SJCRH30 (cell line): ENCODE data around the gene RHOH. TPM values are rescaled to one million over a fixed set of nuclear protein-coding genes. Genes with fewer than 3 reads are reported as not detected.
"Not testable (repeated sequence)": the region's sequence is repeated elsewhere in the genome, so short reads cannot be mapped to it uniquely, and the experiment has no call there.

Source experiments
- DNase-seq, 2 experiments: peaks; one replicate each; pipeline ENCODE4 v3.0.0-alpha.2; 2015 to 2020
- H3K27ac ChIP-seq: fragments of 250-450 bp; sonication (Bioruptor Pico); 2 replicates; pipeline ENCODE4 v1.5.1; 2020; ENCODE audit warnings: mild to moderate bottlenecking, moderate library complexity
- H3K27me3 ChIP-seq: fragments of 250-450 bp; sonication (Bioruptor Pico); 2 replicates; pipeline ENCODE4 v1.5.1; 2020; ENCODE audit warnings: mild to moderate bottlenecking, moderate library complexity
- H3K36me3 ChIP-seq: fragments of 250-450 bp; sonication (Bioruptor Pico); 2 replicates; pipeline ENCODE4 v1.5.1; 2020; ENCODE audit warnings: mild to moderate bottlenecking, moderate library complexity
- H3K4me1 ChIP-seq: fragments of 250-450 bp; sonication (Bioruptor Pico); 2 replicates; pipeline ENCODE4 v1.5.1; 2020; ENCODE audit warnings: mild to moderate bottlenecking, moderate library complexity
- H3K4me3 ChIP-seq: fragments of 250-450 bp; sonication (Bioruptor Pico); 2 replicates; pipeline ENCODE4 v1.5.1; 2020; ENCODE audit warnings: mild to moderate bottlenecking, moderate library complexity
- H3K9me3 ChIP-seq: fragments of 250-450 bp; sonication (Bioruptor Pico); replicated peaks from 2 replicates; pipeline ENCODE4 v1.5.1; 2020; ENCODE audit warnings: mild to moderate bottlenecking, moderate library complexity
- total RNA-seq: library from RNA; depleted of rRNA; stranded (reverse); fragments of >200 nt; shearing (Covaris generic); gene quantifications from 2 replicates; pipeline ENCODE4 v1.2.3, GENCODE V29; 2014

The RHOH gene
- total RNA-seq, 1 experiment from 2014 or later, result not detected

GRCh38 chr4:40264497-40264896 lies 67.7 kb downstream of the RHOH start:
- Histone ChIP-seq H3K36me3 (no peaks in the 10 kb centered on the region), H3K9me3 (no peaks in the 10 kb centered on the region), H3K4me3 (no peak overlapping the region), H3K27ac (no peak overlapping the region), H3K27me3 (no peaks in the 10 kb centered on the region), H3K4me1 (peaks cover 6% of the 10 kb centered on the region; the same call in 1 of the 2 replicates)
- peak in 1 of 2 experiments; percentile 40 for DNase-seq

- Histone ChIP-seq H3K36me3 (no peaks in the 10 kb centered on the region), H3K4me1 (peaks cover 6% of the 10 kb centered on the region; the same call in 1 of the 2 replicates), H3K9me3 (no peaks in the 10 kb centered on the region), H3K4me3 (peak overlapping the region; percentile 17), H3K27ac (peak overlapping the region; percentile 57), H3K27me3 (no peaks in the 10 kb centered on the region)
- peak; percentile 85 to 91 for DNase-seq
Measured at GRCh38 chr4:40264995-40265909, 68.4 kb downstream of the RHOH start.

- no peak overlapping the region for H3K4me3 ChIP-seq
- H3K4me1 ChIP-seq, result peaks cover 6% of the 10 kb centered on the region; the same call in 1 of the 2 replicates
- peak overlapping the region; percentile 57; the same call in 1 of the 2 replicates for H3K27ac ChIP-seq
- DNase-seq, result no peak
- no peaks in the 10 kb centered on the region for H3K27me3 ChIP-seq
- no peaks in the 10 kb centered on the region for H3K9me3 ChIP-seq
- no peaks in the 10 kb centered on the region for H3K36me3 ChIP-seq
Measured at GRCh38 chr4:40265910-40266274, 69.1 kb downstream of the RHOH start.

GRCh38 chr4:40269133-40269532 lies 72.3 kb downstream of the RHOH start:
- H3K27ac ChIP-seq, result no peak overlapping the region
- DNase-seq, result no peak

GRCh38 chr4:40270609-40271008 lies 73.8 kb downstream of the RHOH start:
- Histone ChIP-seq H3K27ac (no peak overlapping the region), H3K4me3 (no peak overlapping the region), H3K9me3 (no peaks in the 10 kb centered on the region), H3K4me1 (no peaks in the 10 kb centered on the region), H3K27me3 (no peaks in the 10 kb centered on the region), H3K36me3 (no peaks in the 10 kb centered on the region)
- no peak for DNase-seq

More at GRCh38 chr4:40269133-40269532, 72.3 kb downstream of the RHOH start:
- no peak overlapping the region for H3K4me3 ChIP-seq
- H3K36me3 ChIP-seq, result no peaks in the 10 kb centered on the region
- no peaks in the 10 kb centered on the region for H3K9me3 ChIP-seq
- H3K4me1 ChIP-seq, result peaks cover 6% of the 10 kb centered on the region; the same call in 1 of the 2 replicates
- no peaks in the 10 kb centered on the region for H3K27me3 ChIP-seq

GRCh38 chr4:40275065-40275730 lies 78.4 kb downstream of the RHOH start:
- no peaks in the 10 kb centered on the region for H3K36me3 ChIP-seq
- no peaks in the 10 kb centered on the region for H3K9me3 ChIP-seq
- H3K27ac ChIP-seq, result no peak overlapping the region
- H3K4me3 ChIP-seq, result no peak overlapping the region
- no peaks in the 10 kb centered on the region for H3K27me3 ChIP-seq
- no peaks in the 10 kb centered on the region for H3K4me1 ChIP-seq
- no peak for DNase-seq

- H3K9me3 ChIP-seq, result no peaks in the 10 kb centered on the region
Measured at GRCh38 chr4:40276546-40276945, 79.7 kb downstream of the RHOH start.

GRCh38 chr4:40280586-40280985 lies 83.8 kb downstream of the RHOH start:
- Histone ChIP-seq H3K27me3 (no peaks in the 10 kb centered on the region), H3K9me3 (no peaks in the 10 kb centered on the region), H3K36me3 (no peaks in the 10 kb centered on the region), H3K4me3 (no peak overlapping the region), H3K27ac (no peak overlapping the region), H3K4me1 (no peaks in the 10 kb centered on the region)
- no peak for DNase-seq

More at GRCh38 chr4:40276546-40276945, 79.7 kb downstream of the RHOH start:
- H3K27ac ChIP-seq, result no peak overlapping the region
- H3K36me3 ChIP-seq, result no peaks in the 10 kb centered on the region
- H3K4me1 ChIP-seq, result no peaks in the 10 kb centered on the region
- no peak overlapping the region for H3K4me3 ChIP-seq
- H3K27me3 ChIP-seq, result no peaks in the 10 kb centered on the region
- DNase-seq, result no peak

GRCh38 chr4:40281099-40281498 lies 84.3 kb downstream of the RHOH start:
- H3K4me3 ChIP-seq, result no peak overlapping the region
- H3K4me1 ChIP-seq, result no peaks in the 10 kb centered on the region
- no peaks in the 10 kb centered on the region for H3K27me3 ChIP-seq
- no peak overlapping the region for H3K27ac ChIP-seq
- DNase-seq, result no peak
- no peaks in the 10 kb centered on the region for H3K9me3 ChIP-seq
- no peaks in the 10 kb centered on the region for H3K36me3 ChIP-seq

GRCh38 chr4:40281913-40282312 lies 85.1 kb downstream of the RHOH start:
- Histone ChIP-seq H3K4me1 (no peaks in the 10 kb centered on the region), H3K36me3 (no peaks in the 10 kb centered on the region), H3K27me3 (no peaks in the 10 kb centered on the region), H3K27ac (no peak overlapping the region), H3K4me3 (no peak overlapping the region), H3K9me3 (no peaks in the 10 kb centered on the region)
- no peak for DNase-seq

- not testable (repeated sequence) for H3K4me1 ChIP-seq, H3K9me3 ChIP-seq, H3K4me3 ChIP-seq, DNase-seq, H3K27ac ChIP-seq, H3K27me3 ChIP-seq, H3K36me3 ChIP-seq
Measured at GRCh38 chr4:40282857-40283256, 86.0 kb downstream of the RHOH start.

- H3K9me3 ChIP-seq, result no peaks in the 10 kb centered on the region
- H3K4me1 ChIP-seq, result no peaks in the 10 kb centered on the region
- no peaks in the 10 kb centered on the region for H3K36me3 ChIP-seq
- H3K27ac ChIP-seq, result no peak overlapping the region
- DNase-seq, result no peak
- no peaks in the 10 kb centered on the region for H3K27me3 ChIP-seq
- no peak overlapping the region for H3K4me3 ChIP-seq
Measured at GRCh38 chr4:40283413-40283812, 86.6 kb downstream of the RHOH start.

GRCh38 chr4:40283968-40284367 lies 87.1 kb downstream of the RHOH start:
- Histone ChIP-seq H3K4me1 (no peaks in the 10 kb centered on the region), H3K36me3 (no peaks in the 10 kb centered on the region), H3K27ac (no peak overlapping the region), H3K27me3 (no peaks in the 10 kb centered on the region), H3K9me3 (no peaks in the 10 kb centered on the region), H3K4me3 (no peak overlapping the region)
- DNase-seq, result no peak

- Histone ChIP-seq H3K27ac (no peak overlapping the region), H3K9me3 (no peaks in the 10 kb centered on the region), H3K27me3 (no peaks in the 10 kb centered on the region), H3K4me1 (no peaks in the 10 kb centered on the region), H3K36me3 (no peaks in the 10 kb centered on the region), H3K4me3 (no peak overlapping the region)
- no peak for DNase-seq
Measured at GRCh38 chr4:40285692-40286091, 88.9 kb downstream of the RHOH start.

GRCh38 chr4:40288566-40288965 lies 91.7 kb downstream of the RHOH start:
- no peaks in the 10 kb centered on the region for H3K27me3 ChIP-seq
- H3K4me3 ChIP-seq, result no peak overlapping the region
- no peaks in the 10 kb centered on the region for H3K9me3 ChIP-seq
- no peak overlapping the region for H3K27ac ChIP-seq
- H3K4me1 ChIP-seq, result no peaks in the 10 kb centered on the region
- no peak for DNase-seq
- H3K36me3 ChIP-seq, result no peaks in the 10 kb centered on the region
